ES-I3 (cell line): ENCODE measurements around the gene ZER1.
"Not testable (repeated sequence)": the region's sequence is repeated elsewhere in the genome, so short reads cannot be mapped to it uniquely, and the experiment has no call there.

Experiments
- H3K36me3 ChIP-seq: 2 replicates; pipeline ENCODE4 v1.6.1; 2013; ENCODE audit warnings: mild to moderate bottlenecking, low read length, control low read depth, moderate library complexity; ENCODE audit not compliant: insufficient read depth
- H3K4me1 ChIP-seq: 2 replicates; pipeline ENCODE4 v1.6.1; 2013; ENCODE audit warnings: mild to moderate bottlenecking, control low read depth, low read length; ENCODE audit not compliant: insufficient read depth
- H3K9ac ChIP-seq: 2 replicates; pipeline ENCODE4 v1.6.1; 2013; ENCODE audit warnings: low read depth, mild to moderate bottlenecking, low read length, moderate library complexity
- H3K9me3 ChIP-seq: 2 replicates; pipeline ENCODE4 v1.6.1; 2013; ENCODE audit warnings: mild to moderate bottlenecking, low read length, moderate library complexity; ENCODE audit not compliant: control insufficient read depth, insufficient read depth

The ZER1 gene

GRCh38 chr9:128706671-128707381 lies 64.9 kb downstream of the ZER1 start:
- no peaks in the 10 kb centered on the region for H3K9me3 ChIP-seq
- H3K36me3 ChIP-seq, result no peaks in the 10 kb centered on the region
- no peak overlapping the region for H3K9ac ChIP-seq
- no peaks in the 10 kb centered on the region; the same call in 1 of the 2 replicates for H3K4me1 ChIP-seq

GRCh38 chr9:128706045-128706444 lies 65.7 kb downstream of the ZER1 start:
- Histone ChIP-seq H3K9me3 (no peaks in the 10 kb centered on the region), H3K36me3 (no peaks in the 10 kb centered on the region), H3K4me1 (no peaks in the 10 kb centered on the region; the same call in 1 of the 2 replicates), H3K9ac (no peak overlapping the region)

GRCh38 chr9:128705051-128705965 lies 66.4 kb downstream of the ZER1 start:
- H3K9ac ChIP-seq, result no peak overlapping the region
- H3K36me3 ChIP-seq, result no peaks in the 10 kb centered on the region
- H3K9me3 ChIP-seq, result no peaks in the 10 kb centered on the region
- H3K4me1 ChIP-seq, result no peaks in the 10 kb centered on the region; the same call in 1 of the 2 replicates

GRCh38 chr9:128704356-128704670 lies 67.4 kb downstream of the ZER1 start:
- H3K36me3 ChIP-seq, result no peaks in the 10 kb centered on the region
- H3K4me1 ChIP-seq, result no peaks in the 10 kb centered on the region; the same call in 1 of the 2 replicates
- no peak overlapping the region for H3K9ac ChIP-seq
- H3K9me3 ChIP-seq, result no peaks in the 10 kb centered on the region

GRCh38 chr9:128703616-128704355 lies 67.9 kb downstream of the ZER1 start:
- no peaks in the 10 kb centered on the region for H3K36me3 ChIP-seq
- H3K9ac ChIP-seq, result peak overlapping the region; percentile 72
- no peaks in the 10 kb centered on the region; the same call in 1 of the 2 replicates for H3K4me1 ChIP-seq
- H3K9me3 ChIP-seq, result no peaks in the 10 kb centered on the region

- Histone ChIP-seq H3K9ac (peak overlapping the region; percentile 72), H3K9me3 (no peaks in the 10 kb centered on the region), H3K36me3 (no peaks in the 10 kb centered on the region), H3K4me1 (no peaks in the 10 kb centered on the region; the same call in 1 of the 2 replicates)
Observed at GRCh38 chr9:128702949-128703615, 68.6 kb downstream of the ZER1 start.

- H3K4me1 ChIP-seq, result no peaks in the 10 kb centered on the region; the same call in 1 of the 2 replicates
- H3K9ac ChIP-seq, result peak within 1 kb of the TSS; percentile 72
- no peaks in the 10 kb centered on the region for H3K36me3 ChIP-seq
- H3K9me3 ChIP-seq, result no peaks in the 10 kb centered on the region
Observed at GRCh38 chr9:128702445-128702948, 69.2 kb downstream of the ZER1 start, which contains the start of gene PKN3. Gene PKN3, plus strand, starts transcription at chr9:128702503. Its CDS starts 413 bp downstream, at chr9:128702916.

- no peak overlapping the region for H3K9ac ChIP-seq
- H3K9me3 ChIP-seq, result no peaks in the 10 kb centered on the region
- peaks cover 4% of the 10 kb centered on the region for H3K36me3 ChIP-seq
- no peaks in the 10 kb centered on the region; the same call in 1 of the 2 replicates for H3K4me1 ChIP-seq
Observed at GRCh38 chr9:128701227-128701854, 70.4 kb downstream of the ZER1 start.

GRCh38 chr9:128699096-128699795 lies 72.5 kb downstream of the ZER1 start:
- not testable (repeated sequence) for H3K4me1 ChIP-seq, H3K9ac ChIP-seq, H3K9me3 ChIP-seq

GRCh38 chr9:128696923-128697707 lies 74.6 kb downstream of the ZER1 start:
- no peak overlapping the region for H3K9ac ChIP-seq
- H3K4me1 ChIP-seq, result no peaks in the 10 kb centered on the region
- H3K9me3 ChIP-seq, result no peaks in the 10 kb centered on the region
- peaks cover 33% of the 10 kb centered on the region for H3K36me3 ChIP-seq

More at GRCh38 chr9:128699096-128699795, 72.5 kb downstream of the ZER1 start:
- H3K36me3 ChIP-seq, result peaks cover 14% of the 10 kb centered on the region

GRCh38 chr9:128694344-128694743 lies 77.4 kb downstream of the ZER1 start:
- 0 out of 2 replicates have a peak, but pooled peaks cover 4% of the 10 kb centered on the region for H3K4me1 ChIP-seq
- peaks cover 37% of the 10 kb centered on the region for H3K36me3 ChIP-seq
- H3K9ac ChIP-seq, result no peak overlapping the region
- H3K9me3 ChIP-seq, result no peaks in the 10 kb centered on the region

- H3K4me1 ChIP-seq, H3K9me3 ChIP-seq, H3K9ac ChIP-seq: not testable (repeated sequence)
- H3K36me3 ChIP-seq, result peaks cover 37% of the 10 kb centered on the region
Observed at GRCh38 chr9:128693738-128694137, 78.0 kb downstream of the ZER1 start.
